WTC11 (cell line): ENCODE measurements around the gene SKI.

Experiments used
- ATF3 ChIP-seq: sonication (generic); formaldehyde crosslinking; conservative IDR thresholded peaks from 2 replicates; pipeline ENCODE4 v1.8.1; 2022; ENCODE audit warnings: mild to moderate bottlenecking, missing genetic modification reagents
- CREB1 ChIP-seq: sonication (generic); formaldehyde crosslinking; IDR thresholded peaks from 2 replicates; pipeline ENCODE4 v1.8.0; 2023; ENCODE audit warnings: mild to moderate bottlenecking, missing genetic modification reagents
- CTCF ChIP-seq: fragments of 200-600 bp; IDR thresholded peaks from 2 replicates; pipeline ENCODE4 v1.8.0; 2022; ENCODE audit warnings: antibody characterized with exemption
- FOXK1 ChIP-seq: sonication (generic); formaldehyde crosslinking; IDR thresholded peaks from 2 replicates; pipeline ENCODE4 v1.8.0; 2022; ENCODE audit warnings: mild to moderate bottlenecking, moderate library complexity, missing genetic modification reagents
- GRHL2 ChIP-seq: fragments of 250-450 bp; sonication (Bioruptor Pico); IDR thresholded peaks from 2 replicates; pipeline ENCODE4 v1.8.0; 2022; ENCODE audit warnings: mild to moderate bottlenecking, moderate library complexity; ENCODE audit not compliant: insufficient replicate concordance, severe bottlenecking
- MAX ChIP-seq: sonication (generic); formaldehyde crosslinking; IDR thresholded peaks from 2 replicates; pipeline ENCODE4 v1.8.0; 2022; ENCODE audit warnings: mild to moderate bottlenecking, missing genetic modification reagents
- NFYB ChIP-seq: sonication (generic); formaldehyde crosslinking; conservative IDR thresholded peaks from 2 replicates; pipeline ENCODE4 v1.8.0; 2022; ENCODE audit warnings: low read depth, missing genetic modification reagents
- NR3C1 ChIP-seq: sonication (generic); formaldehyde crosslinking; conservative IDR thresholded peaks from 2 replicates; pipeline ENCODE4 v1.8.1; 2023; ENCODE audit warnings: low read depth, mild to moderate bottlenecking, missing genetic modification reagents
- ZNF232 ChIP-seq: sonication (generic); formaldehyde crosslinking; IDR thresholded peaks from 2 replicates; pipeline ENCODE4 v1.8.0; 2022; ENCODE audit warnings: mild to moderate bottlenecking, missing genetic modification reagents
- TF ChIP-seq, protein P1 (sequence below): sonication (generic); formaldehyde crosslinking; IDR thresholded peaks from 2 replicates; pipeline ENCODE4 v1.8.1; 2023; ENCODE audit warnings: mild to moderate bottlenecking, missing genetic modification reagents, moderate library complexity
- TF ChIP-seq, protein P2 (sequence below): sonication (generic); formaldehyde crosslinking; IDR thresholded peaks from 2 replicates; pipeline ENCODE4 v1.8.0; 2023; ENCODE audit warnings: missing genetic modification reagents
- TF ChIP-seq, protein P3 (sequence below): sonication (generic); formaldehyde crosslinking; IDR thresholded peaks from 2 replicates; pipeline ENCODE4 v1.8.1; 2022; ENCODE audit warnings: low read depth, missing genetic modification reagents, borderline replicate concordance
- TF ChIP-seq, protein P4 (sequence below): sonication (generic); formaldehyde crosslinking; IDR thresholded peaks from 2 replicates; pipeline ENCODE4 v1.8.1; 2022; ENCODE audit warnings: mild to moderate bottlenecking, moderate library complexity, missing genetic modification reagents

GRCh38 chr1:2288816-2289536, 60.9 kb downstream of the SKI start:
- TF ChIP-seq NFYB (no peak), MAX (CRISPR knock-in tag) (no peak), FOXK1 (CRISPR knock-in tag) (no peak), GRHL2 (no peak), ZNF232 (CRISPR knock-in tag) (no peak), CTCF (no peak), NR3C1 (CRISPR knock-in tag) (no peak), CREB1 (CRISPR knock-in tag) (no peak), ATF3 (no peak)
- TF ChIP-seq, protein P1, sequence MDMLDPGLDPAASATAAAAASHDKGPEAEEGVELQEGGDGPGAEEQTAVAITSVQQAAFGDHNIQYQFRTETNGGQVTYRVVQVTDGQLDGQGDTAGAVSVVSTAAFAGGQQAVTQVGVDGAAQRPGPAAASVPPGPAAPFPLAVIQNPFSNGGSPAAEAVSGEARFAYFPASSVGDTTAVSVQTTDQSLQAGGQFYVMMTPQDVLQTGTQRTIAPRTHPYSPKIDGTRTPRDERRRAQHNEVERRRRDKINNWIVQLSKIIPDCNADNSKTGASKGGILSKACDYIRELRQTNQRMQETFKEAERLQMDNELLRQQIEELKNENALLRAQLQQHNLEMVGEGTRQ (CRISPR knock-in tag), result no peak
- TF ChIP-seq, protein P2, sequence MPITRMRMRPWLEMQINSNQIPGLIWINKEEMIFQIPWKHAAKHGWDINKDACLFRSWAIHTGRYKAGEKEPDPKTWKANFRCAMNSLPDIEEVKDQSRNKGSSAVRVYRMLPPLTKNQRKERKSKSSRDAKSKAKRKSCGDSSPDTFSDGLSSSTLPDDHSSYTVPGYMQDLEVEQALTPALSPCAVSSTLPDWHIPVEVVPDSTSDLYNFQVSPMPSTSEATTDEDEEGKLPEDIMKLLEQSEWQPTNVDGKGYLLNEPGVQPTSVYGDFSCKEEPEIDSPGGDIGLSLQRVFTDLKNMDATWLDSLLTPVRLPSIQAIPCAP (CRISPR knock-in tag), result no peak
- TF ChIP-seq, protein P3, sequence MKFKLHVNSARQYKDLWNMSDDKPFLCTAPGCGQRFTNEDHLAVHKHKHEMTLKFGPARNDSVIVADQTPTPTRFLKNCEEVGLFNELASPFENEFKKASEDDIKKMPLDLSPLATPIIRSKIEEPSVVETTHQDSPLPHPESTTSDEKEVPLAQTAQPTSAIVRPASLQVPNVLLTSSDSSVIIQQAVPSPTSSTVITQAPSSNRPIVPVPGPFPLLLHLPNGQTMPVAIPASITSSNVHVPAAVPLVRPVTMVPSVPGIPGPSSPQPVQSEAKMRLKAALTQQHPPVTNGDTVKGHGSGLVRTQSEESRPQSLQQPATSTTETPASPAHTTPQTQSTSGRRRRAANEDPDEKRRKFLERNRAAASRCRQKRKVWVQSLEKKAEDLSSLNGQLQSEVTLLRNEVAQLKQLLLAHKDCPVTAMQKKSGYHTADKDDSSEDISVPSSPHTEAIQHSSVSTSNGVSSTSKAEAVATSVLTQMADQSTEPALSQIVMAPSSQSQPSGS (CRISPR knock-in tag), result no peak
- TF ChIP-seq, protein P4, sequence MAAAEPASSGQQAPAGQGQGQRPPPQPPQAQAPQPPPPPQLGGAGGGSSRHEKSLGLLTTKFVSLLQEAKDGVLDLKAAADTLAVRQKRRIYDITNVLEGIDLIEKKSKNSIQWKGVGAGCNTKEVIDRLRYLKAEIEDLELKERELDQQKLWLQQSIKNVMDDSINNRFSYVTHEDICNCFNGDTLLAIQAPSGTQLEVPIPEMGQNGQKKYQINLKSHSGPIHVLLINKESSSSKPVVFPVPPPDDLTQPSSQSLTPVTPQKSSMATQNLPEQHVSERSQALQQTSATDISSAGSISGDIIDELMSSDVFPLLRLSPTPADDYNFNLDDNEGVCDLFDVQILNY (CRISPR knock-in tag), result no peak
